Raji (cell line): ENCODE measurements around the gene S100G.

Source experiments
- POLR2A ChIP-seq: IDR thresholded peaks from 2 replicates; pipeline ENCODE4 v1.6.1; 2011; ENCODE audit warnings: low read depth, low read length, control low read depth; ENCODE audit not compliant: insufficient read depth

Gene S100G, protein sequence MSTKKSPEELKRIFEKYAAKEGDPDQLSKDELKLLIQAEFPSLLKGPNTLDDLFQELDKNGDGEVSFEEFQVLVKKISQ

DNA sequence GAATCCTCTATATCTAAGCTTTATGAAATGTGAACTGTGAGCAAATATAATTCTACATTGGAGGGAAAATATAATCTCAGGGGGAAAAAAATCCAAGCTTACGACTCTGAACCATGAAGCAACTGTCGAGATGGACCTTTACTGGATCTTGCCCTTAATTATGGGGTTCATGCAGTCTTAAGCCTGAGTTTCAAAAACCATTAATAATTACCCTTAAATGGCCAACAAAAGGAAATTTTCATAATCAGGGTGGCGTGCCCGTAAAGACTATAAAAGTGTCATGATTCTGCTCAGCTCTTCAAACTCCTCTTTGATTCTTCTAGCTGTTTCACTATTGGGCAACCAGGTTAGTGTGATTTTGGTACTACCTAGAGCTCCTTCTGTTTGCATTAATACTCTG lies at the start of gene S100G:
Gene S100G (plus strand): TSS at position 301 of the 400 bp plus-strand sequence. CDS start 849 bp downstream, outside the sequence.
- no peak for TF ChIP-seq POLR2A

DNA sequence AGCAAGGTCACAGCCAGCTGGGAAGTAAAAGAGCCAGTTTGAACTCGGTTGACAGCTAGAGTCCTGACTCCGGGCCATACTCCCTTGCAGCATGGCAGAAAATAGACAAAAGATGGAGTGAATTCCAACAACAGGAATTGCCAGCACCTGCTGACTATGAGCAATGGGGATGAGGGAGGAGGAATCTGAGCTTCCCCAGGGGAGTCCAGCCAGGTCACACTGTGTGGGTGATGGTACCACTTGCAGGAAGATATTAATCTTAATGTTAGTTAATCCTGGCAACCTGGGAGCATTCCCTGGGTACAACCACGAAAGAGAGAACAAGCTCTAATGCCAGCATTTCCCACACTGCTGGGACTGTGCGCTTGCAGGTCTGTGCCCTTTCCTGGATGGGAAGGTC lies 48.1 kb upstream of the S100G start:
- TF ChIP-seq POLR2A = no peak

DNA sequence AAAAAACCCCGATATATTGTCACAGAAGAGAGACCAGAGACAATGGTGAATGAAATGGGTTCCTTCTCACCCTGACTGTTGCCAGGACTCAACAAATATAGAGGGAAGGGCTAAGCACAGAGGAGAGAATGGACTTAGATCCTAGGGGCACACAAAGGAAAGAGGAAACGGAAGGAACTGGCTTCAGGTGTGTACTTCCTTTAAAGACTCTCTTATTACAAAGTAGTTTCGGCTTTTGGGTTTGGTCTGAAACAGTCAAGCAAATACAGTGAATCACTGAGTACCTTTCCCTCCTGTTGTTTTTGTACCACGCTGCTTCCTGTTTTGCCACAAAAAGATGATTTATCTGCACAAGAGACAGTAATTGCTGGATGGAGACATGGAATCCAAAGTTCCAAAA lies 46.1 kb upstream of the S100G start:
- no peak for TF ChIP-seq POLR2A

DNA sequence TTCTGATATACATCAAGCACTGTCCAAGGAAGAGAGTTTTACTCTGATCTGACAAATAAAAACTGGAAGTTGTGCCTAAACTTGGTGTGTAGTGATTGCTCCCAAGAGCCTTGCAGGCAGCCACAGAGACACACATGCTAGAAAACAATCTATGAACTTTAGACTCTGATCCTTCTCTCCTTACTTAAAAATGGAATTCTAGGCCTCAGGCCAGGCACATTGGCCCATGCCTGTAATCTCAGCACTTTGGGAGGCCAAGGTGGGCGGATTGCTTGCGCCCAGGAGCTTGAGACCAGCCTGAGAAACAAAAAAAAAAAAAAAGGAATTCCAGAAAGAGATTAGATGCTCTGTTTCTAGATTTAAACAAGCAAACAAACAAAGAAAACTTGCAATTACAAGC lies 45.6 kb upstream of the S100G start:
- TF ChIP-seq POLR2A = no peak

DNA sequence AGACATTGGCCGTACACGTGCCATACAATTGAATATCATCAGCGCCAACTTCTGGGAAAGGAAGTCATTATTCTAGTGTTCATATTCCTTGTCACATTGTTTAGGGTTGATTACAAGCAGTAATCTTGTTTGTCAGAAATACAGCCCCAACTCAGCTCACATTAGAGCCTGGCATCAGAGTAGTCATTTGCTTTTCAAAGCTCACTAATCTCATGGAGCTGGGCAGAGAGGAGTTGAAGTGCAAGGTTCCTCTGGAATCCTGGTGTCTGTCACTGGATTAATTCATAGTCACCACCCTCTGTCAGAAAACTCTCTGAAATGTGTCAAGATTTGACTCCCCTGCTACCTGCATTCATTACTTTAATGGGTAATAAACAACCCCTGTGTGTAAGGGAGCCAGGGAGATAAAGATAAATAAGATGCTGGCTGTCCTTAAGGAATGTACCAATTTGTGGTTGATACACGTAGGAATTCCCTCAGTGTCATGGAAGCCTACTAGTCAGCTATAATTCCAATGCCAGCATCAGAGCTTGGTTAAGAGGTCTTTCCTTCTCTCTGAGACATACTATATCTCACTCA lies 43.7 kb upstream of the S100G start:
- no peak for TF ChIP-seq POLR2A

DNA sequence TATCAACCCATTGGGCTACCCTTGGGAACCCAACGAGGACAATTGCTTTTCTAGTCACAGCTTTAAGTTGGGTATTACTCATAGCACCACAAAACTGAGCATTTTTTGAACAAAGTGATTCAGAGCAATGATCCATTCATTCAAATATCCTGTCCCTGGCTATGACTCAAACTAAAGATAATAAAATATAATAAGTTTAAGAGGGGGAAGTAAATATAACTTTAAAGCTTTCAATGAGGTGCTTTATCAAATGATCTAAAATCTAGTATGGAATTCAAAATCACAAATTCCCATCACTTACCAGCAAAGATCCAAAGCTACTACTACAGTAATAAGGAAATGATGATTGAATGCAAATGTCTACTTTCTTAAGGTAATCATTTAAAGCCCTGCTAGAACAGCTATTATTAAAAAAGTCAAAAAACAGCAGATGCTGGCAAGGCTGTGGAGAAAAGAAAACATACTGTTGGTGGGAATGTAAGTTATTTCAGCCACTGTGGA lies 39.8 kb upstream of the S100G start:
- TF ChIP-seq POLR2A = no peak

DNA sequence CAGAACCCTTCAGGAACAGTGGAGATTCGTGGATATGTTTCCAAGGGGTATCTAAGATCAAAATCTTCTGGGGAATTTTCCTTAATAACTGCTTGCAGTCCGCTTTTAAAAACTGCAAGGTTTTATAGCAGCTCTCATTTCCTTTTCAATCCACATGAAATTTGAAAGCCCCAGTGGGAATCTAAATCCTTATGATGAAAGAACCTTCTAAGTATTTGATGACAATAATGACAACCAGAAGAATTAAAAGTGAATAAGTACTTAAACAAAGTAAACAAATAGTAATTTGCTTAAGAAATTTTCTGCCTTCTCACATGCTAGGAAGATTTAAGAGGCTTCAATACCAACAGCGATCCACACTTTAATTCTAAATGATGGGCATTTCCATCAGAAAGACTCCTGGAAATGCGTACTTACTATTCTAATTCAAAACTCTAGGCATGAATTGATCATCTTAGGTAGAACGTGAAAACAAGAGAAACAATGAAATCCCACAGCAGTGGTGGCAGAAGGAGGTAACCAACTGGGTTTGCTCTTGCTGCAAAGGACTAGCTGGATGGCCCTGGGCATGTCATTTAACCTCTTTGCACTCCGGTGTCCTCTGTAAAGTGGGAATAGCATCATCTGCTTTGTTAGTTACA lies 37.6 kb upstream of the S100G start:
- no peak for TF ChIP-seq POLR2A

DNA sequence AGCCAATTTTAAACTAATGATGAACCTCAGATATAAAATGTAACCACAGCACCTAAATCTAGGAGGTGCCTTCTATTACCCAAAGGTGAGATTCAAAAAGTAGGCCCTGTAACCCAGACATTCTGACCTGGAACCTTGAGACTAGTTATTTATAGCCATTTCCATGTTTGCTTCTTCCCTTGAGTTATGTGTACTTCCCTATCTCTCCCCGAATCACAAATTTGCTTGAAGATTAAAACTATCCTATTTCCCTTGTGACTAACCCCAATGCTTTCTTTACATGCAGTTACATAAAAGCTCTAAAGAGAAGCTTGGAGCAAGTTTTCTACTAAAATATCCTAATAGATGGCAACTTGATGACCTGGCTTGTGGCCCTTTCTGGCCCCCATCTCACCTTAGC lies 32.6 kb upstream of the S100G start:
- TF ChIP-seq POLR2A = no peak

DNA sequence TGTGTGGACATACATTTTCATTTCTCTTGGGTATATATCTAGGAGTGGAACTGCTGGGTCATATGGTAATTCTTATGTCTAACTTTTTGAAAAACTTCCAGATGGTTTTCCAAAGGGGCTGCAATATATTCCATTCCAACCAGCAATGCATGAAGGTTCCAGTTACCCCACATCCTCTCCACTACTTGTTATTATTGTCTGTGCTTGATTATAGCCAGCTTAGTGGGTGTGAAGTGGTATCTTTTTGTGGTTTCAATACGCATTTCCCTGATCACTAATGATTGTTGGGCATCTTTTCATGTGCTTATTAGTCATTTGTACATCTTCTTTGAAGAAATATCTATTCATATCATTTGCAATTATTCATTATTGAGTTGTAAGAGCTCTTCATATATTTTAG lies 31.5 kb upstream of the S100G start:
- TF ChIP-seq POLR2A = no peak

DNA sequence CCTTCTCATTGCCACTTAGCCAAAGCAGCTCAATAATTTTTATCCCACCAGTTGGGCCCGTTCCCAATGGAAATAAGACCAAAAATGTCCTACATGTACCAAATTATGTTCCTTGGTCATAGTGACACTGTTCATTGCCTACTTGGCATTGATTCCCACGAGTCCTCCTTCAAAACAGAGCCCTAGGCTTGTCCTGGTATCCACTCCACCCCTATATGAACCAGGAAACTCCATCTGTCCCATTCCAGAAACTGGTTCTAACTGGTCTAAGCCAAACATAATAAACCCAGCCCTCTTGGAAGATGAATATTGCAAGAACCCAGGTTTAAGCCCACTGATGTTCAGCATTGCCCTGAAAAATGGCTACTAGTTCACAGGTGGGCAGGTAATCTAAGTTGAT lies 30.9 kb upstream of the S100G start:
- TF ChIP-seq POLR2A = no peak

DNA sequence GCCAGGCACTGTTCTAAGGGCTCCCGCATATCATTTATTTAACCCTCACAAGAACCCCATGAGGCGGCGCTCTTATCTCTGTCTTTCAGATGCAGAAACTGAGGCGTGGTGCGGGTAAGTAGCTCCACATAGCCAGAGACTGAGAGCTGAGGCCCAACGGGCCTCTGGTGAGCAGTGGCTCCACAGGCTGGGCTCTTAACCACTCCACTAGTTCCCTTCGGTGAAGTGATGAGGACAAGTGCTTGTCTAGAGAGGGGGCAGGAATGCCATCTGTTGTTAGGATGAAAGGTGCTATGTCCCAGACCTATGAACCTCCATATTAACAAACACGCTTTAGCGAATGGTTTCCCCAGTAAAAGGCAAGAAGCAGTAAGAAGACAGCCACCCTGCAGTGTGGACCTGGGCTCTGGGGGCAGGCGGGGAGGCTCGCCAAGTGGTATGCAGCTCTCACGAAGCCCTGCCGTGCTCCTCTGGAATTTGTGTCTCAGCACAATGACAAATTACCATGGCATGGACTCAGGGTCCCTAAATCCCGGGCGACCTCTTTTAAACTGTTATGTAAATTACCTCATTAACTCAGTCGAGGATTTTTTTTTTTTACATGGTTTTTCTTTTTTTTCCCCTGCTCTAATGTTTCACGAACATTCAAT lies 20.9 kb upstream of the S100G start:
- TF ChIP-seq POLR2A = no peak

DNA sequence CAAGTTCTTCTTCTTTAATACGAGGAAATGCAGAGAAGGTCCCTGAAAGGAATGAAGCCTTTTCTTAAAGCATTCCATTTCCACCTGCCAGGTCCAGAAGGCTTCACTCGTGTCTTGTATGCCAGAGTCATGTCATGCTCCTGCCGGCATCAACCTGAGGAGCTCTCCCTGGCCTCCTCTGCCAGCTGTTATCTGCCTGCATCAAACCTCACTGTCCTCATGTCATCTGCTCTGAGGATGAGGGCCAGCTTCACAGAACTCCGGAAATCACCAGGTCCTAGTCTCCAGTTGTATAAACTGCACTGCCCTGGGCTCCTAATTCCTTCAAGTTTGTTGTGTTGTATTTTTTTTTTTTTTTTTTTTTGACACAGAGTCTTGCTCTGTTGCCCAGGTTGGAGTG lies 20.0 kb upstream of the S100G start:
- no peak for TF ChIP-seq POLR2A

DNA sequence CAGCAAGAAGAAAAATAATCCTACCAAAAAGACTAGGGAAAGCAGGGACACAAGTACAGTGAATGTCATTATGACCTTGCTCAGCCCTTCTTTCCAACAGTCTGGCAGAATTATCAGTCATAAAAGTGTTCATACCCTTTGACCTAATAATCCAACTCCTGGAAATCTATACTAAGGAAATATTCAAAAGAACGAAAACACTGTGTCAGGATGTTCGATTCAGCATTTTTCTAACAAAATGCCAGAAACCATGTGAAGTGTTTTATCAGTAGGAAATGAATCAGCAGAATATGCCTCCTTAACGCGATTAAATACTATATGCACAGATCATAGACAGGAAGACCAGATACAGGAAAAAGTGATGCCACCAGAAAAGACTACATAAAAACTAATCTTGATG lies 16.2 kb upstream of the S100G start:
- no peak for TF ChIP-seq POLR2A

DNA sequence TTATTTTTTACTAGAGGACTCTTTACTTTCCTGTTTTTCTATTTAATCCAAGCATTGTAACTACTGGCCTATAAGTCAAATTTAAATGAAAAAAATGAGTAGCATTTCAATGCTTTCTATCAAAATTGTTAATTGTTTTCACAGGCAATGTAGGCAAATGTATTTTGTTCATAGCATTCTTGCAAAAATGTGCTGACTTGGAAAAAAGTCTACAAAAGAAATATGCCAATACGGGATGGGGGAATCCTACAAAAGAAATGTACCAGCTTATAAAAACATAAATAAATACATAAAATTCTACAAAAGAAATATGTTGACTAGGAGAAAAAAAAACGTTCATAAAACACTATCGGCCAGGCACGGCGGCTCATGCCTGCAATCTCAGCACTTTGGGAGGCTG lies 14.9 kb upstream of the S100G start:
- no peak for TF ChIP-seq POLR2A

DNA sequence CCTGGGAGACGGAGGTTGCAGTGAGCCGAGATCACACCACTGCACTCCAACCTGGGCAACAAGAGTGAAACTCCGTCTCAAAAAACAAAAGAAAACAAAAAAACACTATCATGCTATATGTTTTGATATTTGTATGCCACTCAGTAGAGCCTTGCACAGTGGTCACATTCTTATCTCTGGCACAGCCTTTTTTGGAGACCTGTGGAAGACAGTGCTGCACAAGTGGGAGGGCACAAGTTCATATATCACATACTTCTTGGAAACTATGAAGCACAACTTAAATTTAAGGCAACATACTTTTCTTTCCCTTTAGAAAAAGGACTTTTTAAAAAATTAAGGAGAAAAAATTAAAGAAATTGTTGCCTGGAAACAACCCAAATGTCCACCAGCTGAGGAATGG lies 14.4 kb upstream of the S100G start:
- TF ChIP-seq POLR2A = no peak

DNA sequence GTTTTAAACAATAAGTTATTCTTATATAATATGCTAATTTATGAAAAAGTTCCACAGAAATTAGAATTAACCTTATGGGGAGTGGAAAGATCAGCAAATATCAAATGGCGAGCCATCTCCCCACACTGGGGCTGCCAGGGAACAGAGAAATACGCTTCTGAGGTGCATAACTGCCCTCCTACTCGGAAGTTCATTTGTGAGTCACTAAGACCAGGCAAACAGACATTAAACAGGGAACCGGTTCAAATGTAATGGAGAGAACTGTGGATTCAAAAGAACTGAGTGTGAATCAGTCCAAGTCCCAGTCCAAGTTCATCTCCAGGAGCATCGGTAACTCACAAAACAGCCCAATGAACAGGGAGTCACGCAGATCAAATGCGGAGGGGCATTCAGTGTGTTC lies 11.4 kb upstream of the S100G start:
- TF ChIP-seq POLR2A = no peak
